HG03521 (cell line): ENCODE results near the gene PCDH1.
"Not testable (repeated sequence)": the region's sequence is repeated elsewhere in the genome, so short reads cannot be mapped to it uniquely, and the experiment has no call there.

Experiments used
- ATAC-seq: cut with Tn5 transposase; IDR thresholded peaks from one replicate; pipeline ENCODE4 v1.9.1; 2021; ENCODE audit warnings: mild to moderate bottlenecking, moderate library complexity; ENCODE audit not compliant: unreplicated experiment

Gene PCDH1

GRCh38 chr5:141839015-141839513 is 39.1 kb downstream of the PCDH1 start:
- ATAC-seq: no peak

GRCh38 chr5:141838326-141839014 is 39.7 kb downstream of the PCDH1 start:
- no peak for ATAC-seq

GRCh38 chr5:141835928-141836670 is 42.1 kb downstream of the PCDH1 start:
- no peak for ATAC-seq

GRCh38 chr5:141834331-141834730 is 43.9 kb downstream of the PCDH1 start:
- ATAC-seq: no peak

GRCh38 chr5:141832131-141832530 is 46.1 kb downstream of the PCDH1 start:
- no peak for ATAC-seq

GRCh38 chr5:141828162-141828561 is 50.0 kb downstream of the PCDH1 start:
- ATAC-seq: no peak

- ATAC-seq: no peak
Measured at GRCh38 chr5:141826674-141827073, 51.5 kb downstream of the PCDH1 start.

GRCh38 chr5:141825791-141826560 is 52.2 kb downstream of the PCDH1 start:
- ATAC-seq: no peak

- ATAC-seq: no peak
Measured at GRCh38 chr5:141825241-141825671, 53.0 kb downstream of the PCDH1 start.

- no peak for ATAC-seq
Measured at GRCh38 chr5:141824717-141825116, 53.5 kb downstream of the PCDH1 start.

GRCh38 chr5:141823056-141823455 is 55.2 kb downstream of the PCDH1 start:
- no peak for ATAC-seq

- no peak for ATAC-seq
Measured at GRCh38 chr5:141822144-141822543, 56.1 kb downstream of the PCDH1 start.

- ATAC-seq: no peak
Measured at GRCh38 chr5:141821430-141821925, 56.7 kb downstream of the PCDH1 start.

- ATAC-seq: not testable (repeated sequence)
Measured at GRCh38 chr5:141820686-141821085, 57.5 kb downstream of the PCDH1 start.

GRCh38 chr5:141817631-141818030 is 60.6 kb downstream of the PCDH1 start:
- no peak for ATAC-seq

- no peak for ATAC-seq
Measured at GRCh38 chr5:141816598-141817399, 61.4 kb downstream of the PCDH1 start.

GRCh38 chr5:141815796-141816180 is 62.4 kb downstream of the PCDH1 start:
- no peak for ATAC-seq

GRCh38 chr5:141815051-141815795 is 63.0 kb downstream of the PCDH1 start:
- ATAC-seq: no peak

- ATAC-seq: no peak
Measured at GRCh38 chr5:141814064-141814964, 63.9 kb downstream of the PCDH1 start.
